GM13977 (cell line): Measurements from ENCODE around the gene ATG4A.

Source experiments
- DNase-seq: peaks from one replicate; pipeline ENCODE4 v3.0.0; 2012; ENCODE audit warnings: low spot score
- CTCF ChIP-seq: IDR thresholded peaks from 2 replicates; pipeline ENCODE4 v1.5.1; 2012; ENCODE audit warnings: mild to moderate bottlenecking, control low read depth; ENCODE audit not compliant: insufficient read depth; ENCODE audit errors: extremely low read depth, missing control alignments
- in situ Hi-C: fragments of 300-500 bp; cut with MboI; formaldehyde crosslinking; loops from one replicate; pipeline ENCODE4 v1.12.0; 2022; ENCODE audit warnings: low sequenced_read_pairs, low pct_unique_long_range_greater_than_20kb, mixed read lengths, inconsistent platforms; ENCODE audit not compliant: unreplicated experiment

ATG4A gene

DNA sequence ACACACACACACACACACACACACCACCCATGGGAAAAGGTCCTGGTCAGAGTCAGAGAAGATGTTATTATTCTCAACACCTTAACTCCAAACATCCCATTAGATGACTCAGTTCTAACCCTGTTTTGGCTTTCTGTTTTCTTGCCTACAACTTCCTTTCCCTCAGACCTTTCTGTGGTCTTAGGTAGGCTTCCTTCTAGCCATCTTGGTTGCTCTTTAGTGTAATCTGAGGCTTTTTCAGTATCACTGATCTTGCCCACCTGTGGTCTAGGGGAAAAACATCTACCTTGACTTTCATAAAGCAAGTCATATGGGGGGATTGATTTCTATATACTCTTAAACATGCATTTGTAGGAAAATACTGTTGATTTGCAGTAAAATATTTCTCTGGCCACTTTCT, 56.9 kb downstream of the ATG4A start:
- in situ Hi-C loops: no loop called here
- no peak for TF ChIP-seq CTCF
- DNase-seq: no peak

DNA sequence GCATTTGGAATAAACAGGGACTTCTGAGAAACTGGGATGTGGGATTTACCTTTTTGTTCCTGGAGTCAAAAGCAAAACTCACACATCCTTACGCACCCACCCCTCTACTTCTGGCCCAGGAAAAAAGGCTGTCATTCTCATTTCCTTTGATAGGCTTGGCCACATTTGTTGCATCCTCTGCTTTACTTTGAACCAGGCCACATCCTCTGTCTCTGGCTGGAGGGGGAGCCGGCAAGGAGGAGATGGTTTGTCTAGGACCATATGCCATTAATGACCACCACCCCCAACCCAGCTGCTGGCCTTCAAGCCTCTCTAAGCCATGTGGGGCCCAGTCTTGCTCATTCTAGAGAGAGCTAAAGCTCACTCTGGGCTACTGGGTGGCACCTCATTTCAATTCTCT, 64.5 kb downstream of the ATG4A start:
- TF ChIP-seq CTCF: no peak
- in situ Hi-C loops: no loop called here
- no peak for DNase-seq

DNA sequence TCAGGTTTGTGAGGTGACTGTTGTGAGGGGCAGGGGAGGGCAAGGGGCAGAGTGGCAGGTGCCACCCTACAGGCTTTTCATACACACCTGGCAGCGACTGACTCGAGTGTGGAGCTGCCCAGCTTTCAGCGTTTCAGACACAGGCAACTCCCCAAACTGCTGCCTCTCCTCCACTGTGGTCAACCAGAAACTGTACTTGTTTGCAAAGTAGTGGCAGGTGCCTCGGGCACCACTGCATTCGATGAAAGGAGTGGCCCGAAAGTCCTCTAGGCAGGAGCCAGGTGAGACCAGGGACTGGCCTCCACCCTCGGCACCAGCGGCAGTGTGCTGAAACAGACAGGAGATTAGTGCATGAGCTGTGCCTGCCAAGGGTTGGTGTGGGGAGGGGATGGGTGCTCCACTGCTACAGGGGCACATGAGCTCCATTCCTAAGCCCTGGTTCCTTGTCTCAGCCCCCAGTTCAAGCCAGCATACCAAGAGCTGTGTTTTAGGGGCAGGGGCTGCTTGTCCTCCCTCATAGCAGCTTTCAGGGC, 65.4 kb downstream of the ATG4A start:
- DNase-seq: no peak
- TF ChIP-seq CTCF: no peak
- in situ Hi-C loops: no loop called here

DNA sequence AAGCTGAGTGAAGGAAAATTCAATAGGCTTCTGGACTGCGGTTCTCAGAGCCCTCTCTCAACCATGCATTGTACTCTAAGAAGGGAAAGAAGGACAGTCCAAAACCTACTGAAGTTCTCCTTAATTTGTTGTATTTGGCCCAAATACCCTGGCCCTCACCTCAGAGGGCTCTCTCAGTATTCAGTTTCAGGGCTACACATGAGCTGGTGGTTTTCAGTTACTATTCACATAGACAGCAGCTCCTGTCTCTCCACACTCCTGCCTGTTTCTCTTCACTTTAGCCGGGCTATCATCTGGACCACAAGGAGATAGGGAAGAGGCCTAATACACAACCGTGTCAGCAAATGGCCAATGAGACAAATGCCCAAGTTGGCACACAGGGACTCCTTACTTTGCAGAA, 66.0 kb downstream of the ATG4A start:
- in situ Hi-C loops: no loop called here
- TF ChIP-seq CTCF: no peak
- no peak for DNase-seq

- TF ChIP-seq CTCF: no peak
- in situ Hi-C loops: no loop called here
- DNase-seq: no peak
Observed at GRCh38 chrX:108159028-108159670, 67.6 kb downstream of the ATG4A start.

DNA sequence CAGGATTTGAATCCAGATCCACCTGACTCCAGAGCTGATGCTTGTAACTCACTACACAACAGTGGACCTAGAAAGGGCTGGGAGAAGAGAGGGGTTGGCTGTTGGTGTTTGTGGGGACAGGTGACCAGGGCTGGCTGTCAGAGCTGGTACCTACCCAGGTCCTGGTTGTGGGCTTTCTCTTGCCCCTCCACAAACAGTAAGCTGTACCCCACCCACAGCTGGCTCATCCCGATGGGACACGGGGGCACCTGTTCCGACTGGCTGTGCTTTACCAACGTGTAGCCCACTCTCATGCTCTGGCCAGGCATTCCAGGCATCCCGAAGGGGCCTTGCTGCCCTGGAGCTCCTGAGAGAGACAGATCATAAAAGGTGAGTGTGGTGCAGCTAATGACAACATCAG, 68.7 kb downstream of the ATG4A start:
- DNase-seq: no peak
- in situ Hi-C loops: no loop called here
- TF ChIP-seq CTCF: no peak
